HG03457 (cell line): ENCODE data around the gene ABLIM3.

Experiments
- ATAC-seq: cut with Tn5 transposase; IDR thresholded peaks from one replicate; pipeline ENCODE4 v1.9.1; 2021; ENCODE audit warnings: moderate number of reproducible peaks; ENCODE audit not compliant: unreplicated experiment

ABLIM3 gene

GRCh38 chr5:149132474-149132873, 8.8 kb upstream of the ABLIM3 start:
- ATAC-seq = no peak

GRCh38 chr5:149133795-149134777, 7.2 kb upstream of the ABLIM3 start:
- ATAC-seq = no peak

GRCh38 chr5:149134778-149135500, 6.4 kb upstream of the ABLIM3 start:
- ATAC-seq = no peak

GRCh38 chr5:149135536-149136201, 5.6 kb upstream of the ABLIM3 start:
- no peak for ATAC-seq

- no peak for ATAC-seq
These were observed 2.9 kb upstream of the ABLIM3 start for GRCh38 chr5:149138182-149138923.

GRCh38 chr5:149140197-149141002, 893 bp upstream of the ABLIM3 start:
- ATAC-seq = no peak

GRCh38 chr5:149141957-149142851, 911 bp downstream of the ABLIM3 start:
- no peak for ATAC-seq

GRCh38 chr5:149143470-149143869, 2.2 kb downstream of the ABLIM3 start:
- no peak for ATAC-seq

GRCh38 chr5:149144637-149145036, 3.3 kb downstream of the ABLIM3 start:
- no peak for ATAC-seq

GRCh38 chr5:149145138-149145537, 3.8 kb downstream of the ABLIM3 start:
- no peak for ATAC-seq

GRCh38 chr5:149147676-149148075, 6.4 kb downstream of the ABLIM3 start:
- no peak for ATAC-seq

- ATAC-seq = no peak
These were observed 8.6 kb downstream of the ABLIM3 start for GRCh38 chr5:149149942-149150341.

GRCh38 chr5:149150457-149150856, 9.2 kb downstream of the ABLIM3 start:
- ATAC-seq = no peak

- ATAC-seq = no peak
These were observed 10.4 kb downstream of the ABLIM3 start for GRCh38 chr5:149151717-149152116.

GRCh38 chr5:149152317-149152746, 11.0 kb downstream of the ABLIM3 start:
- no peak for ATAC-seq

- ATAC-seq = no peak
These were observed 12.0 kb downstream of the ABLIM3 start for GRCh38 chr5:149153193-149153750.

GRCh38 chr5:149153751-149154610, 12.7 kb downstream of the ABLIM3 start:
- ATAC-seq = no peak

GRCh38 chr5:149154650-149155049, 13.4 kb downstream of the ABLIM3 start:
- no peak for ATAC-seq
